Pulmonary artery endothelial cell (primary cell): Measurements from ENCODE around the gene TMEM61. TPM values are rescaled to one million over a fixed set of nuclear protein-coding genes. Genes with fewer than 3 reads are reported as not detected.

Experiments used
- DNase-seq: peaks from one replicate; pipeline ENCODE4 v3.0.0-alpha.2; 2011; ENCODE audit warnings: low read depth, low spot score
- total RNA-seq: library from RNA; depleted of rRNA; stranded (reverse); fragments of >200 nt; gene quantifications from 2 replicates; pipeline ENCODE4 v1.2.3, GENCODE V29; 2014

The TMEM61 gene
- total RNA-seq, 1 donor from 2014 or later = not detected

- DNase-seq = no peak
Observed at GRCh38 chr1:55037733-55038551, 57.5 kb downstream of the TMEM61 start.

- DNase-seq = no peak
Observed at GRCh38 chr1:55038552-55038838, 58.1 kb downstream of the TMEM61 start.

- DNase-seq = no peak
Observed at GRCh38 chr1:55038974-55039341, 58.5 kb downstream of the TMEM61 start.

GRCh38 chr1:55039342-55040082, 59.1 kb downstream of the TMEM61 start, which contains the start of gene PCSK9:
PCSK9 (plus strand) TSS chr1:55039548; CDS start chr1:55039838, 290 bp downstream.
- DNase-seq = no peak

- DNase-seq = no peak
Observed at GRCh38 chr1:55040083-55040932, 59.9 kb downstream of the TMEM61 start.

GRCh38 chr1:55040933-55041494, 60.6 kb downstream of the TMEM61 start:
- DNase-seq = no peak

GRCh38 chr1:55041613-55042012, 61.2 kb downstream of the TMEM61 start:
- no peak for DNase-seq

Other genes with a start within 250 kb of the TMEM61 start
- 3.2 and 4.2 TPM in 2 replicates for gene PARS2, start 216.1 kb upstream of the TMEM61 start, total RNA-seq
- not detected in 2 replicates for gene TTC22, start 179.3 kb upstream of the TMEM61 start, total RNA-seq
- gene DHCR24, start 93.4 kb upstream of the TMEM61 start, total RNA-seq = 126 and 212 TPM in 2 replicates
- gene BSND, start 18.3 kb downstream of the TMEM61 start, total RNA-seq = not detected in 2 replicates
- 0.07 TPM in 2 replicates for gene PCSK9, start 58.9 kb downstream of the TMEM61 start, total RNA-seq
- gene USP24, start 234.7 kb downstream of the TMEM61 start, total RNA-seq = 39.1 and 49.2 TPM in 2 replicates